ENCODE data around the gene RGS7. TPM values are rescaled to one million over a fixed set of nuclear protein-coding genes. Genes with fewer than 3 reads are reported as not detected.

The RGS7 gene
- total RNA-seq, 1 experiment from 2014 or later, result 1.5 TPM

GRCh38 chr1:241375886-241376285 is 18.9 kb upstream of the RGS7 start:
- Histone ChIP-seq H3K27me3 (ENCODE audit: insufficient read depth, low read length) (no peaks in the 10 kb centered on the region), H3K9me3 (ENCODE audit: control insufficient read depth, low read depth, low read length) (no peaks in the 10 kb centered on the region), H3K4me1 (ENCODE audit: insufficient read depth, low read length) (no peaks in the 10 kb centered on the region), H2AK5ac (ENCODE audit: insufficient read length, low read length) (no peak overlapping the region), H2BK12ac (ENCODE audit: insufficient read length, low read depth, low read length) (no peak overlapping the region), H2BK20ac (ENCODE audit: low read depth, low read length, poor library complexity, severe bottlenecking) (no peak overlapping the region), H2AFZ (ENCODE audit: low read length) (no peak overlapping the region), H3K23ac (ENCODE audit: insufficient read length, low read depth, low read length) (no peak overlapping the region), H3K4me2 (ENCODE audit: insufficient read depth, insufficient read length, low read length) (no peak overlapping the region), H2BK120ac (ENCODE audit: low read depth, low read length, poor library complexity, severe bottlenecking) (no peak overlapping the region), H3K23me2 (ENCODE audit: insufficient read length, low read depth, low read length, poor library complexity, severe bottlenecking) (no peaks in the 10 kb centered on the region), H3K56ac (ENCODE audit: insufficient read length, low read depth, low read length) (no peak overlapping the region), H3K14ac (ENCODE audit: insufficient read depth, low read length) (no peak overlapping the region), H3K79me2 (ENCODE audit: insufficient read depth, low read length) (no peaks in the 10 kb centered on the region), H3K27ac (ENCODE audit: insufficient read length, low read depth, low read length) (no peak overlapping the region), H3K79me1 (ENCODE audit: insufficient read depth, low read depth, low read length, poor library complexity, severe bottlenecking) (no peaks in the 10 kb centered on the region), H3K18ac (ENCODE audit: insufficient read length, low read depth, low read length) (no peak overlapping the region), H3K4ac (ENCODE audit: low read depth, low read length) (no peak overlapping the region), H2BK15ac (ENCODE audit: low read depth, low read length) (no peak overlapping the region), H4K20me1 (ENCODE audit: control insufficient read depth, insufficient read depth, insufficient read length) (no peaks in the 10 kb centered on the region), H3K9ac (ENCODE audit: extremely low read depth, insufficient read length, low read length) (no peak overlapping the region), H3T11ph (ENCODE audit: low read length) (no peak overlapping the region), H2BK5ac (ENCODE audit: insufficient read length, low read length) (no peak overlapping the region), H4K91ac (ENCODE audit: insufficient read length, low read depth, low read length) (no peak overlapping the region), H4K8ac (replicated peaks; ENCODE audit: insufficient read length, low read depth, low read length) (no peak overlapping the region), H4K5ac (ENCODE audit: insufficient read length, low read depth, low read length) (no peak overlapping the region)
- Mint-ChIP-seq H3K4me3 (no peak overlapping the region), H3K27ac (no peak overlapping the region), H3K4me1 (no peaks in the 10 kb centered on the region), H3K27me3 (ENCODE audit: low read depth) (no peaks in the 10 kb centered on the region), H3K36me3 (ENCODE audit: insufficient read depth in 1 of 3, low read depth in 3 of 3) (no peaks in the 10 kb centered on the region), H3K9me3 (no peaks in the 10 kb centered on the region)
- WGBS (ENCODE audit: extremely low coverage, insufficient read length, low lambda C conversion rate), result no CpG with 5 or more reads among the region's 3 CpGs
- TF ChIP-seq CTCF (conservative IDR thresholded peaks at IDR 0.05), result no peak
- no peak for DNase-seq
